GM12878 (cell line): ENCODE data around the gene KHDRBS2.

Source experiments
- CTCF ChIP-seq, 3 experiments: IDR thresholded peaks in 2 of 3; conservative IDR thresholded peaks in 1 of 3; 2 replicates each; pipeline ENCODE4 v1.5.1; 2011; ENCODE audit warnings: low read depth in 3 of 3, low read length in 3 of 3, mild to moderate bottlenecking in 3 of 3, control low read depth in 2 of 3, moderate library complexity in 2 of 3, inconsistent platforms in 1 of 3, mixed read lengths in 1 of 3; ENCODE audit not compliant: control insufficient read depth in 2 of 3, insufficient read depth in 1 of 3; ENCODE audit errors: extremely low read depth in 1 of 3
- GABPA ChIP-seq: IDR thresholded peaks from 2 replicates; pipeline ENCODE4 v1.6.1; 2014; ENCODE audit warnings: antibody characterized with exemption, low read depth, mild to moderate bottlenecking, inconsistent platforms
- HCFC1 ChIP-seq: fragments of 150-350 bp; IDR thresholded peaks from 2 replicates; pipeline ENCODE4 v1.6.1; 2014; ENCODE audit warnings: low read length
- KDM1A ChIP-seq: fragments of 200-600 bp; sonication (generic); IDR thresholded peaks from 2 replicates; pipeline ENCODE4 v1.6.1; 2016; ENCODE audit warnings: borderline replicate concordance
- POLR2A ChIP-seq: IDR thresholded peaks from 2 replicates; pipeline ENCODE4 v1.6.1; 2011; ENCODE audit warnings: low read depth, mild to moderate bottlenecking, low read length
- ZZZ3 ChIP-seq: IDR thresholded peaks from 2 replicates; pipeline ENCODE4 v1.6.1; 2011; ENCODE audit warnings: low read depth; ENCODE audit not compliant: control insufficient read depth, insufficient read length

- TF ChIP-seq CTCF (IDR thresholded peaks at IDR 0.05 in 2 of 3, conservative IDR thresholded peaks at IDR 0.05 in 1 of 3; ENCODE audit: control insufficient read depth in 2 of 3, extremely low read depth in 1 of 3, insufficient read depth in 1 of 3, low read depth in 3 of 3, low read length in 3 of 3) (no peak), POLR2A (no peak), HCFC1 (no peak), ZZZ3 (no peak), KDM1A (no peak), GABPA (no peak)
Observed at GRCh38 chr6:62045502-62045901, 240.5 kb downstream of the KHDRBS2 start.
